H1 (cell line): ENCODE data around the gene URGCP. TPM values are rescaled to one million over a fixed set of nuclear protein-coding genes. Genes with fewer than 3 reads are reported as not detected.

ENCODE experiments used
- CTCF ChIA-PET: fragments of 300-600 bp; sonication (Branson Sonifier 250); formaldehyde crosslinking; loops from one replicate; lab custom pipeline; 2021; ENCODE audit not compliant: partially characterized antibody; lab: Charles Lee
- POLR2A ChIA-PET: fragments of 300-600 bp; sonication (Branson Sonifier 250); formaldehyde crosslinking; loops from one replicate; lab custom pipeline; 2021; ENCODE audit warnings: inconsistent platforms; ENCODE audit not compliant: partially characterized antibody; lab: Charles Lee
- DNase-seq, 2 experiments: peaks; one replicate each; pipeline versions ENCODE4 v3.0.0 to v3.0.0-alpha.2; 2010 to 2022; ENCODE audit warnings: low spot score in 2 of 2, low read depth in 1 of 2, mixed read lengths in 1 of 2
- FAIRE-seq: peaks from 2 replicates; lab custom pipeline; 2011; peaks lifted over from hg19 to GRCh38; lab: Jason Lieb, UNC
- H2AFZ ChIP-seq: 2 replicates; pipeline ENCODE4 v1.8.1; 2012; ENCODE audit warnings: low read length, inconsistent platforms
- H2AK5ac ChIP-seq: 2 replicates; pipeline ENCODE4 v1.6.1; 2013; ENCODE audit warnings: low read depth, low read length
- H2BK120ac ChIP-seq: replicated peaks from 2 replicates; pipeline ENCODE3; 2013; ENCODE audit warnings: low read depth, low read length, inconsistent platforms
- H2BK12ac ChIP-seq: 2 replicates; pipeline ENCODE4 v1.6.1; 2013; ENCODE audit warnings: low read depth, low read length
- H2BK15ac ChIP-seq: 2 replicates; pipeline ENCODE4 v1.6.1; 2013; ENCODE audit warnings: low read length
- H2BK20ac ChIP-seq: 2 replicates; pipeline ENCODE4 v1.6.1; 2013; ENCODE audit warnings: low read length
- H2BK5ac ChIP-seq: 2 replicates; pipeline ENCODE4 v1.6.1; 2013; ENCODE audit warnings: low read depth, low read length
- H3K14ac ChIP-seq: 2 replicates; pipeline ENCODE4 v1.6.1; 2013; ENCODE audit warnings: inconsistent platforms; ENCODE audit not compliant: insufficient read length
- H3K18ac ChIP-seq: 2 replicates; pipeline ENCODE4 v1.6.1; 2013; ENCODE audit warnings: low read length; ENCODE audit errors: extremely low read depth
- H3K23ac ChIP-seq: 2 replicates; pipeline ENCODE4 v1.6.1; 2013; ENCODE audit warnings: inconsistent platforms; ENCODE audit not compliant: insufficient read length
- H3K23me2 ChIP-seq: 2 replicates; pipeline ENCODE4 v1.6.1; 2013; ENCODE audit warnings: low read depth, low read length
- H3K27ac ChIP-seq: 2 replicates; pipeline ENCODE4 v1.6.1; 2011; ENCODE audit warnings: low read depth, low read length, inconsistent platforms
- H3K27me3 ChIP-seq, 4 experiments: replicated peaks in 1 of 4; 1 replicate in 1 of 4; 2 replicates in 3 of 4; pipeline versions ENCODE4 v1.6.1 to v1.8.1; 2011 to 2013; ENCODE audit warnings: low read length in 3 of 4, mild to moderate bottlenecking in 3 of 4, inconsistent platforms in 2 of 4, mixed read lengths in 2 of 4, moderate library complexity in 1 of 4; ENCODE audit not compliant: control insufficient read depth in 3 of 4, insufficient read depth in 3 of 4; ENCODE audit errors: extremely low read depth in 1 of 4
- H3K36me3 ChIP-seq, 4 experiments: 2 replicates each; pipeline versions ENCODE4 v1.6.1 to v1.8.1; 2011 to 2013; ENCODE audit warnings: mild to moderate bottlenecking in 4 of 4, low read length in 3 of 4, moderate library complexity in 2 of 4, control low read depth in 1 of 4, inconsistent platforms in 1 of 4; ENCODE audit not compliant: insufficient read depth in 4 of 4, control insufficient read depth in 2 of 4
- H3K4ac ChIP-seq: replicated peaks from 2 replicates; pipeline ENCODE3; 2013; ENCODE audit warnings: low read length, low read depth, mixed read lengths, inconsistent platforms; ENCODE audit not compliant: insufficient read length
- H3K4me1 ChIP-seq, 4 experiments: replicated peaks in 1 of 4; 1 replicate in 1 of 4; 2 replicates in 3 of 4; pipeline versions ENCODE4 v1.6.1 to v1.8.1; 2011 to 2013; ENCODE audit warnings: low read length in 3 of 4, inconsistent platforms in 2 of 4, mixed read lengths in 1 of 4; ENCODE audit not compliant: insufficient read depth in 4 of 4, control insufficient read depth in 3 of 4
- H3K4me2 ChIP-seq, 2 experiments: 2 replicates each; pipeline versions ENCODE4 v1.6.1 to v1.8.1; 2011 to 2013; ENCODE audit warnings: low read depth in 2 of 2, low read length in 2 of 2, control low read depth in 1 of 2, inconsistent platforms in 1 of 2, mild to moderate bottlenecking in 1 of 2; ENCODE audit not compliant: insufficient read depth in 1 of 2
- H3K4me3 ChIP-seq, 4 experiments: fragments of 200-600, 300-600 bp in 1 of 4; sonication (generic), shearing (Covaris generic), sonication (Bioruptor Twin) in 1 of 4; 2 replicates each; pipeline versions ENCODE4 v1.5.1 to v1.8.1; 2011 to 2016; ENCODE audit warnings: low read length in 4 of 4, low read depth in 3 of 4, control low read depth in 2 of 4, inconsistent platforms in 2 of 4, mild to moderate bottlenecking in 2 of 4, mixed read lengths in 1 of 4, moderate library complexity in 1 of 4; ENCODE audit not compliant: insufficient read depth in 2 of 4; ENCODE audit errors: extremely low read depth in 1 of 4
- H3K56ac ChIP-seq: replicated peaks from 2 replicates; pipeline ENCODE3; 2013; ENCODE audit warnings: low read depth, mild to moderate bottlenecking, mixed read lengths, low read length, inconsistent platforms; ENCODE audit not compliant: insufficient read length
- H3K79me1 ChIP-seq: 2 replicates; pipeline ENCODE4 v1.6.1; 2013; ENCODE audit warnings: low read depth, low read length, control low read depth
- H3K79me2 ChIP-seq, 2 experiments: 2 replicates each; pipeline versions ENCODE4 v1.6.1 to v1.8.1; 2012 to 2013; ENCODE audit warnings: low read length in 2 of 2, mild to moderate bottlenecking in 2 of 2, inconsistent platforms in 1 of 2; ENCODE audit not compliant: insufficient read depth in 2 of 2, control insufficient read depth in 1 of 2
- H3K9ac ChIP-seq, 4 experiments: replicated peaks in 1 of 4; 1 replicate in 1 of 4; 2 replicates in 3 of 4; pipeline versions ENCODE4 v1.6.1 to v1.8.1; 2011 to 2013; ENCODE audit warnings: low read depth in 3 of 4, low read length in 3 of 4, control low read depth in 2 of 4, mild to moderate bottlenecking in 2 of 4, moderate library complexity in 2 of 4, inconsistent platforms in 1 of 4; ENCODE audit errors: extremely low read depth in 1 of 4
- H3K9me3 ChIP-seq, 2 experiments: 2 replicates each; pipeline versions ENCODE4 v1.6.1 to v1.8.1; 2012 to 2013; ENCODE audit warnings: mild to moderate bottlenecking in 2 of 2, moderate library complexity in 2 of 2, control low read depth in 1 of 2, inconsistent platforms in 1 of 2, low read depth in 1 of 2, low read length in 1 of 2, mixed read lengths in 1 of 2; ENCODE audit not compliant: insufficient read depth in 2 of 2
- H4K20me1 ChIP-seq, 2 experiments: replicated peaks in 1 of 2; 2 replicates each; pipeline versions ENCODE3 to v1.8.1; 2011 to 2013; ENCODE audit warnings: inconsistent platforms in 2 of 2, low read length in 2 of 2, mild to moderate bottlenecking in 1 of 2; ENCODE audit not compliant: insufficient read depth in 2 of 2, control insufficient read depth in 1 of 2
- H4K5ac ChIP-seq: 2 replicates; pipeline ENCODE4 v1.6.1; 2013; ENCODE audit warnings: low read length, low read depth, mixed read lengths, inconsistent platforms; ENCODE audit not compliant: insufficient read length
- H4K8ac ChIP-seq: 2 replicates; pipeline ENCODE4 v1.8.0; 2013; ENCODE audit warnings: mild to moderate bottlenecking, moderate library complexity, low read length, inconsistent platforms; ENCODE audit not compliant: insufficient read depth; ENCODE audit errors: extremely low read depth
- H4K91ac ChIP-seq: replicated peaks from 2 replicates; pipeline ENCODE3; 2013; ENCODE audit warnings: low read length, mixed read lengths, inconsistent platforms; ENCODE audit not compliant: insufficient read length
- JUND ChIP-seq: IDR thresholded peaks from 2 replicates; pipeline ENCODE4 v1.6.1; 2011; ENCODE audit warnings: mild to moderate bottlenecking, improper control_type of control experiment, low read length
- SP4 ChIP-seq: IDR thresholded peaks from 2 replicates; pipeline ENCODE4 v1.6.1; 2012; ENCODE audit warnings: low read length, inconsistent platforms
- TAF7 ChIP-seq: optimal IDR thresholded peaks from 2 replicates; pipeline ENCODE3; 2011; ENCODE audit warnings: low read depth, mild to moderate bottlenecking, inconsistent platforms, low read length, moderate library complexity, borderline replicate concordance
- TEAD4 ChIP-seq: IDR thresholded peaks from 2 replicates; pipeline ENCODE4 v1.6.1; 2012; ENCODE audit warnings: low read depth, low read length, inconsistent platforms, mixed read lengths
- WGBS, 2 experiments: shearing (Covaris generic) in 1 of 2; methylation state at CpG; one replicate each; pipeline versions ENCODE4 v1.1.6 to v1.1.7; 2013 to 2015; ENCODE audit warnings: low lambda C conversion rate in 2 of 2, mixed read lengths in 2 of 2, inconsistent platforms in 1 of 2, low coverage in 1 of 2, missing lambda C conversion rate in 1 of 2; ENCODE audit not compliant: insufficient replicate concordance in 2 of 2, insufficient coverage in 1 of 2, insufficient read length in 1 of 2; ENCODE audit errors: extremely low coverage in 1 of 2, missing lambda C conversion rate in 1 of 2; 5-methylcytosine and 5-hydroxymethylcytosine counted together
- polyA plus RNA-seq, 7 experiments: library from polyadenylated mRNA; depleted of rRNA in 3 of 7; stranded (reverse) in 5 of 7; unstranded in 2 of 7; fragments of >200 nt in 5 of 7; fragments of 200-250 nt in 2 of 7; gene quantifications; 1 replicate in 5 of 7; 2 replicates in 1 of 7; 4 replicates in 1 of 7; pipeline versions ENCODE4 v1.2.1 to v1.2.3, GENCODE V29; 2011 to 2013; ENCODE audit warnings: missing spikeins in 2 of 7, mixed read lengths in 2 of 7
- total RNA-seq: library from RNA; stranded (reverse); fragmentation: NEBNext Ultra II Directional; extraction: Animal tissue kit (Norgen Biotek cat#: 25700); gene quantifications from 2 replicates; pipeline ENCODE4 v1.2.1, GENCODE V29; 2021

URGCP gene
- total and polyA plus RNA-seq, 2 of the 8 experiments (the other 6 are each of a cell fraction or from before 2014, with no cell fraction given) = 9.0 to 18.7 TPM

DNA sequence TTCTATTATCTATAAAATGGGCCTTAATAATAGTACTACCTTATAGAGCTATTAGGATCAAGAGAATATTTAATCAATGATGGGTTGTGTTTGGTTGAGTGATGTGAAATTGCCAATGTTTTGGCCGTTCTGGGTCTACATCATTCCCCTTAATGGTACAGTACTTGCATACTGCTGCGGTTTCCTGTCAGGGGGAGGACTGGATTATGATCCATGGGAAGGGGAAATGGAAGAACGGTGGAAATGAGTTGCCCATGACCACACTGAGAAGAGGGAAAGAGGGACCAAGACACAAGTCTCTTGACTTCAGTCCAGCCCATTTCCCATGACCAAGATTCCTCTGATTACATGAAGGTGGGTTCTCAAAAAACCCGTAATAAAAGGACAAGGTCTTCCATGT, 36.1 kb downstream of the URGCP start:
- no peak overlapping the region for H3K23ac ChIP-seq
- DNase-seq (no peak), FAIRE-seq (no peak)
- H4K20me1 ChIP-seq = peaks cover 0 to 3% of the 10 kb centered on the region in 2 experiments
- peaks cover 0 to 19% (median 7%) of the 10 kb centered on the region in 4 experiments; a peak in 4 of 8 replicates for H3K36me3 ChIP-seq
- H3K14ac ChIP-seq = no peak overlapping the region
- no peak overlapping the region for H4K91ac ChIP-seq
- H2AFZ ChIP-seq = no peak overlapping the region
- no peak overlapping the region for H3K4ac ChIP-seq
- H3K9ac ChIP-seq = no peak overlapping the region
- TF ChIP-seq JUND = no peak
- TF ChIP-seq SP4 = no peak
- TF ChIP-seq TEAD4 = no peak
- TF ChIP-seq TAF7 = no peak
- H2BK15ac ChIP-seq = no peak overlapping the region
- no peak overlapping the region for H2BK12ac ChIP-seq
- H3K9me3 ChIP-seq = no peaks in the 10 kb centered on the region
- no peak overlapping the region for H3K56ac ChIP-seq
- no peak overlapping the region for H2BK20ac ChIP-seq
- 0 out of 2 replicates have a peak, but pooled peaks cover 2% of the 10 kb centered on the region for H3K79me1 ChIP-seq
- peaks cover 2% of the 10 kb centered on the region; the same call in 1 of the 2 replicates for H3K23me2 ChIP-seq
- H3K4me3 ChIP-seq = 0 out of 8 replicates have a peak overlapping the region, but pooled peaks of 1 of the 4 experiments have one; percentile 90
- no peak overlapping the region for H3K18ac ChIP-seq
- H3K4me1 ChIP-seq = peaks cover 3 to 14% (median 6%) of the 10 kb centered on the region in 4 experiments
- H3K27me3 ChIP-seq = no peaks in the 10 kb centered on the region
- peak overlapping the region; percentile 75 to 78; a peak in 1 of 4 replicates for H3K4me2 ChIP-seq
- 90% methylated on average over 4 of the region's 4 CpGs; no CpG with 5 or more reads in 1 of the 2 experiments for WGBS, 2 experiments
- H3K27ac ChIP-seq = no peak overlapping the region
- no peak overlapping the region for H2BK5ac ChIP-seq
- no peak overlapping the region for H4K5ac ChIP-seq
- CTCF ChIA-PET = interaction anchor here (0.5 kb wide), 1 partner anchor 42 kb away, joined by 4 read pairs; no protein-coding TSS in a partner anchor
- no peak overlapping the region for H2BK120ac ChIP-seq
- no peak overlapping the region for H4K8ac ChIP-seq
- no peaks in the 10 kb centered on the region for H3K79me2 ChIP-seq
- POLR2A ChIA-PET = interaction anchor here (1.1 kb wide), 1 partner anchor 10 kb away, joined by 3 read pairs; no protein-coding TSS in a partner anchor
- no peak overlapping the region for H2AK5ac ChIP-seq
